GM12891 (cell line): ENCODE data around the gene MAPT.

Experiments
- PAX5 ChIP-seq: IDR thresholded peaks from 2 replicates; pipeline ENCODE4 v1.6.1; 2011; ENCODE audit warnings: low read length, moderate library complexity, mild to moderate bottlenecking; ENCODE audit not compliant: insufficient read depth, severe bottlenecking
- POLR2A ChIP-seq: IDR thresholded peaks from 2 replicates; pipeline ENCODE4 v1.6.1; 2011; ENCODE audit warnings: low read depth, low read length, control low read depth
- POLR2AphosphoS5 ChIP-seq: IDR thresholded peaks from 2 replicates; pipeline ENCODE4 v1.6.1; 2011; ENCODE audit warnings: low read depth, low read length, control low read depth
- POU2F2 ChIP-seq: IDR thresholded peaks from 2 replicates; pipeline ENCODE4 v1.6.1; 2011; ENCODE audit warnings: low read depth, mild to moderate bottlenecking, control low read depth, low read length, moderate library complexity
- SPI1 ChIP-seq: IDR thresholded peaks from 2 replicates; pipeline ENCODE4 v1.6.1; 2011; ENCODE audit warnings: low read depth, low read length, control low read depth
- TAF1 ChIP-seq: IDR thresholded peaks from 2 replicates; pipeline ENCODE4 v1.6.1; 2011; ENCODE audit warnings: low read depth, low read length, control low read depth

- TF ChIP-seq POU2F2 = no peak
- no peak for TF ChIP-seq POLR2AphosphoS5
- TF ChIP-seq TAF1 = no peak
- TF ChIP-seq SPI1 = no peak
- no peak for TF ChIP-seq POLR2A
- TF ChIP-seq PAX5 = no peak
Observed at GRCh38 chr17:46000757-46001156, 106.4 kb downstream of the MAPT start.
